ENCODE measurements around the gene COL21A1.

- no peak for TF ChIP-seq POLR2A (IDR thresholded peaks at IDR 0.05)
- TF ChIP-seq, protein P1, sequence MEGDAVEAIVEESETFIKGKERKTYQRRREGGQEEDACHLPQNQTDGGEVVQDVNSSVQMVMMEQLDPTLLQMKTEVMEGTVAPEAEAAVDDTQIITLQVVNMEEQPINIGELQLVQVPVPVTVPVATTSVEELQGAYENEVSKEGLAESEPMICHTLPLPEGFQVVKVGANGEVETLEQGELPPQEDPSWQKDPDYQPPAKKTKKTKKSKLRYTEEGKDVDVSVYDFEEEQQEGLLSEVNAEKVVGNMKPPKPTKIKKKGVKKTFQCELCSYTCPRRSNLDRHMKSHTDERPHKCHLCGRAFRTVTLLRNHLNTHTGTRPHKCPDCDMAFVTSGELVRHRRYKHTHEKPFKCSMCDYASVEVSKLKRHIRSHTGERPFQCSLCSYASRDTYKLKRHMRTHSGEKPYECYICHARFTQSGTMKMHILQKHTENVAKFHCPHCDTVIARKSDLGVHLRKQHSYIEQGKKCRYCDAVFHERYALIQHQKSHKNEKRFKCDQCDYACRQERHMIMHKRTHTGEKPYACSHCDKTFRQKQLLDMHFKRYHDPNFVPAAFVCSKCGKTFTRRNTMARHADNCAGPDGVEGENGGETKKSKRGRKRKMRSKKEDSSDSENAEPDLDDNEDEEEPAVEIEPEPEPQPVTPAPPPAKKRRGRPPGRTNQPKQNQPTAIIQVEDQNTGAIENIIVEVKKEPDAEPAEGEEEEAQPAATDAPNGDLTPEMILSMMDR (IDR thresholded peaks at IDR 0.05), result no peak
- TF ChIP-seq EP300 (IDR thresholded peaks at IDR 0.05), result no peak
Measured at GRCh38 chr6:56093776-56094175, 153.6 kb downstream of the COL21A1 start.
